Panc1 (cell line): Measurements from ENCODE around the gene DENND6A. TPM values are rescaled to one million over a fixed set of nuclear protein-coding genes. Genes with fewer than 3 reads are reported as not detected.

Source experiments
- ATAC-seq: fragments of 200-7000 bp; cut with Tn5 transposase; 2 replicates; pipeline ENCODE4 v1.9.1; 2020; ENCODE audit warnings: mild to moderate bottlenecking, moderate library complexity
- BruUV-seq: library from RNA; stranded (reverse); fragments of 400-500 nt; replicated peaks from 2 replicates; lab custom pipeline; 2021; lab: Mats Ljungman, UMichigan
- CTCF ChIA-PET: fragments of 300-600 bp; sonication (Branson Sonifier 250); formaldehyde crosslinking; loops from one replicate; lab custom pipeline; 2022; ENCODE audit warnings: antibody characterized with exemption; lab: Charles Lee
- POLR2A ChIA-PET: fragments of 300-600 bp; sonication (Branson Sonifier 250); formaldehyde crosslinking; loops from one replicate; lab custom pipeline; 2022; ENCODE audit warnings: antibody characterized with exemption; lab: Charles Lee
- DNase-seq: peaks from one replicate; pipeline ENCODE4 v3.0.0-alpha.2; 2010; ENCODE audit warnings: low read depth, low spot score
- H3K27ac ChIP-seq: 2 replicates; pipeline ENCODE4 v1.5.1; 2011; ENCODE audit warnings: mild to moderate bottlenecking, low read length, inconsistent platforms
- H3K27me3 ChIP-seq: fragments of 200-500 bp; sonication (Bioruptor generic); 2 replicates; pipeline ENCODE4 v1.6.0; 2014; ENCODE audit warnings: low read length, inconsistent platforms; ENCODE audit not compliant: control insufficient read depth, insufficient read depth
- H3K36me3 ChIP-seq: fragments of 200-500 bp; sonication (Bioruptor generic); 2 replicates; pipeline ENCODE4 v1.5.1; 2014; ENCODE audit warnings: inconsistent platforms, mild to moderate bottlenecking, low read length, moderate library complexity; ENCODE audit not compliant: control insufficient read depth, insufficient read depth
- H3K4me1 ChIP-seq: 2 replicates; pipeline ENCODE4 v1.5.1; 2011; ENCODE audit warnings: inconsistent platforms, mild to moderate bottlenecking, low read length, moderate library complexity; ENCODE audit not compliant: control insufficient read depth, insufficient read depth
- H3K4me3 ChIP-seq, 2 experiments: 2 replicates each; pipeline ENCODE4 v1.5.1; 2011 to 2012; ENCODE audit warnings: low read depth in 2 of 2, low read length in 2 of 2, mild to moderate bottlenecking in 2 of 2, inconsistent platforms in 1 of 2, moderate library complexity in 1 of 2
- H3K9me3 ChIP-seq: fragments of 200-500 bp; sonication (Bioruptor generic); 2 replicates; pipeline ENCODE4 v1.5.1; 2014; ENCODE audit warnings: low read depth, mild to moderate bottlenecking, inconsistent platforms, low read length, moderate library complexity; ENCODE audit not compliant: control insufficient read depth, insufficient read depth
- CTCF ChIP-seq: fragments of 450-650 bp; IDR thresholded peaks from 2 replicates; pipeline ENCODE4 v1.5.1; 2017; ENCODE audit warnings: mild to moderate bottlenecking
- POLR2AphosphoS5 ChIP-seq: IDR thresholded peaks from 2 replicates; pipeline ENCODE4 v1.6.1; 2012; ENCODE audit warnings: mild to moderate bottlenecking, low read depth, low read length, moderate library complexity
- REST ChIP-seq, 2 experiments: IDR thresholded peaks; 2 replicates each; pipeline ENCODE4 v1.6.1; 2011 to 2012; ENCODE audit warnings: low read depth in 2 of 2, control low read depth in 1 of 2, low read length in 1 of 2, mild to moderate bottlenecking in 1 of 2, moderate library complexity in 1 of 2; ENCODE audit not compliant: insufficient read depth in 1 of 2
- SIN3A ChIP-seq: IDR thresholded peaks from 2 replicates; pipeline ENCODE4 v1.6.1; 2012; ENCODE audit warnings: low read depth, mild to moderate bottlenecking, low read length, moderate library complexity, borderline replicate concordance; ENCODE audit not compliant: insufficient read depth
- TCF7L2 ChIP-seq: IDR thresholded peaks from 2 replicates; pipeline ENCODE4 v1.6.1; 2011; ENCODE audit warnings: mild to moderate bottlenecking, low read depth, low read length, inconsistent platforms
- in situ Hi-C: cut with HindIII; loops from 2 replicates; pipeline ENCODE4 v1.10.0; 2016; ENCODE audit warnings: low sequenced_read_pairs, low pct_unique_long_range_greater_than_20kb
- intact Hi-C: fragments of 100-400 bp; cut with micrococcal nuclease; formaldehyde crosslinking; loops from one replicate; pipeline ENCODE4 v1.10.0; 2022; ENCODE audit not compliant: unreplicated experiment
- total RNA-seq: library from RNA; stranded (reverse); gene quantifications from one replicate; pipeline ENCODE4 v1.2.1, GENCODE V29; 2021; ENCODE audit not compliant: unreplicated experiment

DENND6A gene
- total RNA-seq, 1 experiment from 2014 or later: 18.1 TPM

- Histone ChIP-seq H3K36me3 (peaks cover 13% of the 10 kb centered on the region), H3K27me3 (no peaks in the 10 kb centered on the region), H3K4me3 (peak overlapping the region; percentile 94 to 96; a peak in 3 of 4 replicates), H3K4me1 (peaks cover 11% of the 10 kb centered on the region), H3K27ac (no peak overlapping the region), H3K9me3 (no peaks in the 10 kb centered on the region)
- ATAC-seq (no peak), DNase-seq (no peak)
- intact Hi-C loops (no loop called here), in situ Hi-C loops (no loop called here)
- ChIA-PET POLR2A (no interaction called here), CTCF (no interaction called here)
- no peak for TF ChIP-seq SIN3A
- no peak for TF ChIP-seq CTCF
- TF ChIP-seq REST (IDR thresholded peaks at IDR 0.05; ENCODE audit: insufficient read depth in 1 of 2, low read depth in 2 of 2, low read length in 1 of 2): no peak
- TF ChIP-seq POLR2AphosphoS5: no peak
- no peak for TF ChIP-seq TCF7L2
- BruUV-seq: no TSS peak
These were observed 98.7 kb downstream of the DENND6A start for GRCh38 chr3:57594144-57594543.

GRCh38 chr3:57592306-57592705, 100.6 kb downstream of the DENND6A start:
- in situ Hi-C loops: no loop called here
- H3K9me3 ChIP-seq: no peaks in the 10 kb centered on the region
- no peak overlapping the region for H3K27ac ChIP-seq
- CTCF ChIA-PET: no interaction called here
- H3K4me1 ChIP-seq: peaks cover 9% of the 10 kb centered on the region; the same call in 1 of the 2 replicates
- TF ChIP-seq SIN3A (no peak), REST (IDR thresholded peaks at IDR 0.05; ENCODE audit: insufficient read depth in 1 of 2, low read depth in 2 of 2, low read length in 1 of 2) (no peak), POLR2AphosphoS5 (no peak), TCF7L2 (no peak), CTCF (no peak)
- POLR2A ChIA-PET: no interaction called here
- no peaks in the 10 kb centered on the region for H3K27me3 ChIP-seq
- intact Hi-C loops: no loop called here
- peaks cover 10% of the 10 kb centered on the region for H3K36me3 ChIP-seq
- no peak overlapping the region for H3K4me3 ChIP-seq
- no TSS peak for BruUV-seq
- no peak for ATAC-seq
- DNase-seq: no peak
